Body of pancreas (tissue), 4 donors: Measurements from ENCODE around the gene FBXO11.

Experiments
- CTCF ChIP-seq, 7 experiments: fragments of 450-650 bp in 4 of 7; fragments of 200-600 bp in 3 of 7; sonication (generic) in 3 of 7; IDR thresholded peaks; one replicate each; pipeline ENCODE4 v1.5.1; 2016 to 2019; ENCODE audit warnings: antibody characterized with exemption in 7 of 7
- POLR2A ChIP-seq, 3 donors: fragments of 450-650 bp; IDR thresholded peaks; one replicate each; pipeline ENCODE4 v1.6.1; 2016; ENCODE audit warnings: antibody characterized with exemption in 3 of 3, mild to moderate bottlenecking in 2 of 3

DNA sequence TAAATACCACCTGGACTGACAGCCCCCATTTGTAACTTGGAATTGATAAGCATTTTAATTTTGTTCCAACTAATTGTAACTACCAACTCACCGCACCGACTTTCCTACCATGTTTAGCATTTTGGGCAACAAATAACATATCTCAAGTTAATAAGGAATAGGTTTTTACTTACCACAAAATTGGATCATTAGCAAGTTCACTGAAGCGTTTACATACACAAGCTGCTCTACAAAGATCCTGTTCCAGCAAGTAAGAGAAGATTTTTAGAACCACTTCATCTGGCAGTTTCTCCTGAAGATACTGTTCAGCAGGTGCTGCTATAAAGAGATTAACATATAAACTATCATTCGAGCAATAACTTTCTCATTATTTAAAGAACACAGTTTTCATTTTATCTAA is 67.6 kb downstream of the FBXO11 start:
- no peak for TF ChIP-seq POLR2A (IDR thresholded peaks at IDR 0.05)
- no peak for TF ChIP-seq CTCF (IDR thresholded peaks at IDR 0.05)
